Inferior parietal cortex (tissue), 1 donor: ENCODE data around the gene PRPF31.

Experiments
- DNase-seq: peaks from one replicate; pipeline ENCODE4 v3.0.0-alpha.2; 2016; ENCODE audit errors: extremely low spot score

Gene PRPF31

GRCh38 chr19:54107876-54108490 is 7.6 kb upstream of the PRPF31 start:
- no peak for DNase-seq

GRCh38 chr19:54108496-54108895 is 7.1 kb upstream of the PRPF31 start:
- DNase-seq, result no peak

- no peak for DNase-seq
Measured at GRCh38 chr19:54109651-54110050, 5.9 kb upstream of the PRPF31 start.

- no peak for DNase-seq
Measured at GRCh38 chr19:54114340-54115108, 1.0 kb upstream of the PRPF31 start.

- no peak for DNase-seq
Measured at GRCh38 chr19:54121259-54121658, 5.7 kb downstream of the PRPF31 start.

- DNase-seq, result no peak
Measured at GRCh38 chr19:54123682-54124081, 8.1 kb downstream of the PRPF31 start.

- no peak for DNase-seq
Measured at GRCh38 chr19:54124393-54124792, 8.8 kb downstream of the PRPF31 start.

GRCh38 chr19:54125713-54126112 is 10.2 kb downstream of the PRPF31 start:
- no peak for DNase-seq

- no peak for DNase-seq
Measured at GRCh38 chr19:54127688-54128440, 12.3 kb downstream of the PRPF31 start.

GRCh38 chr19:54128441-54128725 is 12.8 kb downstream of the PRPF31 start:
- no peak for DNase-seq

- DNase-seq, result no peak
Measured at GRCh38 chr19:54128796-54129616, 13.5 kb downstream of the PRPF31 start.

GRCh38 chr19:54129617-54129996 is 14.1 kb downstream of the PRPF31 start:
- DNase-seq, result no peak

- DNase-seq, result no peak
Measured at GRCh38 chr19:54133312-54133956, 17.9 kb downstream of the PRPF31 start.

- no peak for DNase-seq
Measured at GRCh38 chr19:54133957-54134590, 18.5 kb downstream of the PRPF31 start.

GRCh38 chr19:54136086-54136863 is 20.7 kb downstream of the PRPF31 start:
- no peak for DNase-seq

GRCh38 chr19:54136864-54137698 is 21.5 kb downstream of the PRPF31 start:
- DNase-seq, result peak; percentile 99

GRCh38 chr19:54137699-54138488 is 22.3 kb downstream of the PRPF31 start, which contains the start of gene CNOT3:
Gene CNOT3 (plus strand): TSS chr19:54137762. CDS start chr19:54142979, 5,217 bp downstream.
- DNase-seq, result no peak

- no peak for DNase-seq
Measured at GRCh38 chr19:54138489-54139256, 23.1 kb downstream of the PRPF31 start.
